Adrenal gland (tissue), 5 donors: ENCODE measurements around the gene GRIFIN.

Source experiments
- POLR2A ChIP-seq, 2 donors: fragments of 450-650 bp; IDR thresholded peaks; one replicate each; pipeline ENCODE4 v1.6.1; 2017; ENCODE audit warnings: antibody characterized with exemption in 2 of 2, mild to moderate bottlenecking in 2 of 2, moderate library complexity in 1 of 2
- TF ChIP-seq, protein P1 (sequence below), 6 experiments: fragments of 450-650 bp in 4 of 6; fragments of 200-600 bp in 2 of 6; sonication (generic) in 1 of 6; IDR thresholded peaks; 1 replicate in 5 of 6; 2 replicates in 1 of 6; pipeline versions ENCODE4 v1.5.1 to v1.8.0; 2016 to 2021; ENCODE audit warnings: antibody characterized with exemption in 6 of 6, mild to moderate bottlenecking in 2 of 6, moderate library complexity in 1 of 6
- donor health status: DM: no; HTN: no; CAD: no.

DNA sequence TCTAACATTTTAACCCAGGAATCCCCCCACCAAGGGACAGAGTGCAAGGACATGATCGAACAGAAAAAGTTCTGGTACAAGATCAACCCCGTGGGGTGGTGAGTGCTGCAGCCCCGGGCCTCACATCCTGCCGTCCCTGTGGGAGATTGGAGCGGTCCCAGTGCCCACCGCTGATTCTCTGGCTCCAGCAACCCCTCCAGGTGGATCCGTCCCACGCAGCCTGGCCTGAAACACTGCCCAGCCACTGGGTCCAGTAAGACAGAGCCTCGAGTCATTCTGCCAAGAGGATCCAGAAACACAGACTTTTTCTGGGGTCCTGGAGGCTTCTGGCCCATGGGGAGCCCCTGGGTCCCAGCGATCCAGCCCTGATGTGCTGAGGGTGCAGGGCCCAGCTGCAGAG is 29.5 kb downstream of the GRIFIN start:
- TF ChIP-seq, protein P1, sequence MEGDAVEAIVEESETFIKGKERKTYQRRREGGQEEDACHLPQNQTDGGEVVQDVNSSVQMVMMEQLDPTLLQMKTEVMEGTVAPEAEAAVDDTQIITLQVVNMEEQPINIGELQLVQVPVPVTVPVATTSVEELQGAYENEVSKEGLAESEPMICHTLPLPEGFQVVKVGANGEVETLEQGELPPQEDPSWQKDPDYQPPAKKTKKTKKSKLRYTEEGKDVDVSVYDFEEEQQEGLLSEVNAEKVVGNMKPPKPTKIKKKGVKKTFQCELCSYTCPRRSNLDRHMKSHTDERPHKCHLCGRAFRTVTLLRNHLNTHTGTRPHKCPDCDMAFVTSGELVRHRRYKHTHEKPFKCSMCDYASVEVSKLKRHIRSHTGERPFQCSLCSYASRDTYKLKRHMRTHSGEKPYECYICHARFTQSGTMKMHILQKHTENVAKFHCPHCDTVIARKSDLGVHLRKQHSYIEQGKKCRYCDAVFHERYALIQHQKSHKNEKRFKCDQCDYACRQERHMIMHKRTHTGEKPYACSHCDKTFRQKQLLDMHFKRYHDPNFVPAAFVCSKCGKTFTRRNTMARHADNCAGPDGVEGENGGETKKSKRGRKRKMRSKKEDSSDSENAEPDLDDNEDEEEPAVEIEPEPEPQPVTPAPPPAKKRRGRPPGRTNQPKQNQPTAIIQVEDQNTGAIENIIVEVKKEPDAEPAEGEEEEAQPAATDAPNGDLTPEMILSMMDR (IDR thresholded peaks at IDR 0.05) = no peak
- TF ChIP-seq POLR2A (IDR thresholded peaks at IDR 0.05) = no peak
